LHCN-M2 (cell line): ENCODE results near the gene SATB2. TPM values are rescaled to one million over a fixed set of nuclear protein-coding genes. Genes with fewer than 3 reads are reported as not detected.

Experiments used
- DNase-seq: peaks from one replicate; pipeline ENCODE4 v3.0.0-alpha.2; 2012; ENCODE audit warnings: low read depth
- total RNA-seq: library from RNA; depleted of rRNA; stranded (reverse); fragments of >200 nt; gene quantifications from 2 replicates; pipeline ENCODE4 v1.2.3, GENCODE V29; 2014

The SATB2 gene
- total RNA-seq, 1 experiment from 2014 or later = 10.3 TPM

GRCh38 chr2:199465988-199466691 is 8.4 kb upstream of the SATB2 start:
- no peak for DNase-seq

GRCh38 chr2:199465390-199465789 is 7.7 kb upstream of the SATB2 start:
- no peak for DNase-seq

DNA sequence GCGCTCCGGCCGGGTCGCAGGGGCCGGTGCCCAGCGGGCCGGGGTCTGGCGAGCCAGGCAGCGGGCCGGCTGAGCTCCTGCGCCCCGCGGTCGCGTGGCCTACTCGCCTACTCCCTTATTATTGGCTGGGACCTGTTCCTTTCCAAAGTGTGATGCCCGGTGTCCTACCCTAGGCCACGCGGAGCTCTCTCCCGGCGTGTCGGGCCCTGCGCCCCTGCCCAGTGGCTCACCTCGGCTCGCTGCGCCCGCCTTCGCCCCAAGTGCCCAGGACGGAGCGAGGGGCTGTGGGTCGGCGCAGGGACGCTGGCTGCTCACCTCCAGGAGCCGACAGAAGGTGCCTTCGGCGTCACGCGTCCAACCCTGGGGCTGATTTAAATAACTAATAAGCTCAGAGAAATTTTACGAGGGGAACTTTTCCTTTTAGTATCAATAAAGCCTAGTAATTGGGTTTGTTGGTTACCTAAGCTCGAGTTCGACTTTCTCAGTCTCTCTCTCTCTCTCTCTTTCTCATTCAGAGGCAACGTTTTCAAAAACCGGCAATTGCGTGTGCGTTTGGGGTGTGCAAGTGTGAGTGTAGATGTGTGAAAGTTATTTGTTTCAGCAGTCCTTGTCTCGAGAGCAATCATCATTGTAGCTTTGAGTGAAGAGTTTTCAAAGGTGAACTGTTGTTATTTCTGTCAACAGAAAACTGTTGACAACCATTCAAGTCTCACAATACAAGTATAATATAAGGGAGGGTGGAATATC is 7.0 kb upstream of the SATB2 start:
- no peak for DNase-seq

DNA sequence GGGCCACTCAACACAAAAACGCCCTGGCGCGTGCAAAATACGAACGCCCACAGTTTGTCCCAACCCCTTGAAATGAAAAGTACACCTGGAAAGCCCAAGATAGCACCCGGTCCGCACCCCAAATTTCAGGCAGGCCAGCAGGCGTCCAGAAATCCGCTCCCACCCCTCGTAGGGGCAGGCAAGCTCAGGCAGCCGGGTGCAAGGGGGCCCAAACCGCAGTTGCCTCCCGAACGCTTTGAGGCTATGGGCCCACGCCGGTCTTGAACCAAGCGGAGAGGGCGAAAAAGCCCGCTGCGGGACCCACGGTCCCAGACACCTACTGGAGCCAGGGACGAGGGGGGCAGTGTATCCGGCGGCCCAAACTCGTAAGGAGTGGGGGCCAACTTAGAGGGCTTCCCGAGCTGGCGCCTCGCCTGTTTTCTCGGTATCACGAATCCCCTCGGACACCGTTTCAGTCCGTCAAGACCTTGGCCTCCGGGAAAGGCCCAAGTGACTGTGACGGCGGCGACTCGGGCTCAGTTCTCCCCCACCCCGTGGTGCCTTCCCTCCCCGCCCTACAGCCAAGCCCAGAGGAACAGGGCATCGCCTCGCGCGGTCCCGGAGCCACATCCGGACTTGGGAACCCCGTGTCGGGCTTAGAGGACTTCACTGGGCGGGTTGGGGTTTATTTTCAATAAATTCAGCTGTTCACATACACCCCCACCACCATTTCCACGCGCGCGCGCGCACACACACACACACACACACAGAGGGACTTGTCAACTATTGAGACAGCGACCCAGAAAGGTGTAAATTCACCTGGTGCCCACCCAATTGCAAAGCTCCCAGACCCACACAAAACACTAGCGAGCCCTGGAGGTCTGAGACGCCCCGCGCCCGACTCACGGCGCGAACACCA is 6.2 kb upstream of the SATB2 start:
- no peak for DNase-seq

DNA sequence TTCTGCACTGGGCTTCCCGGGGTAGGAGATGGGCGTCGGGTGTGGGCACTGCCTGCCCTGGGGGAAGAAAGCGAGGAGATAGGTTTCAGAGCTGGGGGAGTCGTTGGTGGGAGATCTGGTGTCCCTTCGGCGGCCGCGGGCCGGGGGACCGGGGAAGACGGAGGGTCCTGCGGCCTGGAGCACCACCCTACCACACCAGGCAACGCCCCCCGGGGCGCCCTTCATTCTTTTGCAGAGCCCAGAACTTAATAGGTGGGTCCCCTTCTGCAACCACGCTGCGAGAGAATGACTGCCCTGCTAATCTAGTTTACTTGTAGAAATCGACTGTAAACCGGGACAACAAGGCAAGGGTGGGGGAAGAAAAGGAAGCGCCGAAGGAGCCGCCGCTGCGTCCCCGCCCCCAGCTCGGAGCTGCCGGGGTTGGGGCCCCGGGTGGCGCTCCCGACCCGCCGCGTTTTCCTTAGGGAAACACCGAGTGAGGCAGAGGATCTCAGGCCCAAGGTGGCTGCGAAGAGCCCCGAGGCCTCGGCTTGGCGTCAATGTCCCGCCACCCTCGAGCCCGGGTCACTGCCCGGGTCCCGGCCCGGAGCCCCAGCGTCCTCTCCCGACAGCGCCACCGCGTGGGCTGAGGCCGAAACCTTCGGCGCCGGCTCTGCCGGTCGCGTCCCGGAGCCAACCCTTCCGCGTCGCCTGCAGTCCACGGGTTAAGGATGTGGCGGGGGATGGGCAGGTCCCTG is 5.4 kb upstream of the SATB2 start:
- peak; percentile 73 for DNase-seq

DNA sequence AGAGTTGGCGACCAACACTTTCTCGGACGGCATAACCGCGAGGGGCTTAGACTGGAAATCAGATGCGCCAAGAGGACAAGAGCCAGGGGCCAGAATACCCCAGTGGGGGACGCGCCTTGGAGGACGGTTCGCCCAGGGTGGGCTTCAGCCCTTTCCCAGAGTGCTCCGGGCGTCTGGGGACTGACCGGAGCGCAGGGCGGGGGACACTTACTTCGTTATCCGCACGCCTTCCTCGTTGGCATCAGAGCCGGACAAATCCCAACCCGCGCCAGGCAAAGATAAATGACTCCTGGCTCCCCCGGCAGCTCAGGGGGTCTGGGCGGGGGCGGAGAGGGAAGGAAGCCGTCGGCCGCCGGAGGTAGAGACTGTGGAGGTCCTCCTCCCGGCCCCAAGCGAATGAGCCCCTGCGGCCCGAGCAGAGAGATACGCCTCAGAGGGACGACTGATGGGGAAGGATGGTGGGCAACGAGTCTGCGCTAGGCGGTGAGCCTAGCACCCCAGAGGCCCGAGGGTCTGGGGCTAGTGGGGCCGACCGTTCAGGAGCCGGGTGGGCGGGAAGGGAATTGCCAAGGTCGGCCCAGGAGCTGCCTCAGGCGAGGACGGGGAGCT is 4.7 kb upstream of the SATB2 start:
- DNase-seq = no peak

DNA sequence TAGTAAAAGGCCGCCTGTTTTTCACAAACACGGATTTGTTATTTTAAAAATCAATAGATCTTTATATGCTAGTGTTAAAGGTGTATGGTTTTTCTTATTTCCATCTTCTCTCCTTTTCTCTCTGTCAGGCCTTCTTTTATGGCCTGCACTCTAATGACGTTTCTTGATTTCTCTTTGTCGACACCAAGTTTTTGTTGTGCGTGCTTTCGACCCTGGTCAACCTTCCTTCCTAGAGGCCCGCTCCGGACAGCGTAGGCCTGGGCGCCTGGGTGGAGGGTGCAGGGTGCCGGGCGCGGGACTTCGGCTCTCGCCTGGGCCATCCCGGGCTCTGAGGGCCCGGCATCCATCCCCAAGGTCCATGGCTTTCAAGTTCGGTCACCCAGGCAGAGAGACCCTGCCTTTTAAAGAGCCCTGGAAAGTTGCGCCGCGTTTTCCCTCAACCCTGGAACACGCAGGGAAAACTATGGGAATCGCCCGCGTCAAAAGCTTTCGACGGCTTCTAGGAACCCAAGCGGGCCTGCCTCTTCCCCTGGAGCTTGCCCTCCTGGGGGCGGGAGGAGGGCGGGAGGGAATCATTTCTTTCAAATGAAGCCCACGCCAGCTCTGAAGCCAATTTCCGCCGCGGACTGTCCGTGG is 4.1 kb upstream of the SATB2 start:
- DNase-seq = no peak

DNA sequence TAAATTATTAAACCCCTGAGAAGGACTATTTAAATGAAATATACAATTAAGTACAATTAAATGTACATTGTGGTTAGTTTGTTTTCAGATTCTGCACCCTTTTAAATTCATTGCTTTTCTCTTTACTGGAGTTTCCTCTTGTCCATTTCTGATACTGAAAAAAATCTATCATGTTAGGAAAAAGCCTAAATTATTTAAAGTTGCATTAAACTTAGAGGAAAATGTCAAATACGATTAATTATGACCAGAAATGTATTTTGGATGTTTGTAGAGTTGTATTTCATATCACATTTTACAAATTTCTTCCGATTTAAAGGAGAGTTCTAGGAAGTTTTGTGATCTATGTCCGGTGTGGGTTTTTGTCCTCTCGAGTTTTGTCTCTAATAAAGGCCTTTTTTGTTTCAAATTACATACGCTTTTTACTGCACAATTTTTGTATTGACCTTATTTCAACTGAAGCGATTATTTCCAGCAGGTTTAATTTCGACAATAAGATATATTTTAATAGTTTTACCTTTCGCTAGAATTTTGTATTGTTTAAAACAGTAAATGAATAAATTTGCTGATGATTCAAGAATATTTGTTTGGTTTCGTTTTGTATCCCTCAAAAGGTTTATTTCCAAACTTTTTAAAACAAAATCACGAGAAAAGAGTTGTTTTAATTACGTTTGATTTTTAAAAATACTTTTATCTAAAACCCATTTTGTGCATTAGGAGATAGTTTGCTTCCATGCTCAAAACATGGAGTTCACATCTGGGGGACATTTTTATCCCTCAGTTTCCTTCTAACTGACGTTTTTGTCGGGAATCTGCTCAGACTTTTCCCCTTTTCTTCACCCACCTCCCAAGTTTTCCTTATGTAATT is 3.3 kb upstream of the SATB2 start:
- DNase-seq = no peak

- DNase-seq = peak; percentile 40
These were observed 2.4 kb upstream of the SATB2 start for GRCh38 chr2:199460101-199460671.

DNA sequence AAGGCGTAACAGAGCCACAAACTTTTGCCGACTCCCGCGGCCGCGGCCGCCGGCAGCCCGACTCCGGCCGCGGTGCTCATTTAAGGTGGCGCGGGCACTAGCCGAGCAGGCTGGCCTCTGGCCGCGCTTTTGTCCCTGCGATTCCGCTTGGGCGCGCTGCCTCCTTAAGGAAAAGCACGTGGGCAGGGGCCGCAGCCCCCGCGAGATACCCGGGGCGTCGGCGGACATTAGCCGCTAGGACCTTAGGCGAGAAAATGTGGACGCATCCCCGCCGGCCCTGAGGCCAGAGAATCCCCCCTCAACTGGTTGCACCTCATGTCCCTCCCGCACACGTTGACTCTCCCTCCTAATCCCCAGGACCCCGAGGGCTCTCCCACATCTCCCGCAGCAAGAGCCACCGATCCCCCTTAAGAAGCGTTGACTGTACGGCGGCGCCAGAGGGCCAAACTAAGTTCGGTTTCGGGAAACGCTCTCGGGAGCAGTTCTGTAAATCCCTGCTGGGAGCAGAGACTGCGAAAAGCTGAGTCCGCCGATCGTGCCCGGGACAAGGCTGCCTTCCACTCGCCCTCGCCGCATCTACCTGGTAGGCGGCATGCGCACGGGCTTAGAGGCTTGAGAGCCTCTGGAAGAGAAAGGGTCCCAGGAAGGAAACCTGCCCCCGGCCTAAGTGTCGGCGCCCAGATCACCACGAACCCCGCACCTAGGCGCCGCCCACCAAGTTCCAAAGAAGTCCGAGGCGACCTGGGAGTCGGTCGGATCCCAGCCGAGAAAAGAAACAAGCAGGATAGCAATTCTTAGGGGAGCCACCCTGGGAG is 1.8 kb upstream of the SATB2 start:
- DNase-seq = peak; percentile 94

DNA sequence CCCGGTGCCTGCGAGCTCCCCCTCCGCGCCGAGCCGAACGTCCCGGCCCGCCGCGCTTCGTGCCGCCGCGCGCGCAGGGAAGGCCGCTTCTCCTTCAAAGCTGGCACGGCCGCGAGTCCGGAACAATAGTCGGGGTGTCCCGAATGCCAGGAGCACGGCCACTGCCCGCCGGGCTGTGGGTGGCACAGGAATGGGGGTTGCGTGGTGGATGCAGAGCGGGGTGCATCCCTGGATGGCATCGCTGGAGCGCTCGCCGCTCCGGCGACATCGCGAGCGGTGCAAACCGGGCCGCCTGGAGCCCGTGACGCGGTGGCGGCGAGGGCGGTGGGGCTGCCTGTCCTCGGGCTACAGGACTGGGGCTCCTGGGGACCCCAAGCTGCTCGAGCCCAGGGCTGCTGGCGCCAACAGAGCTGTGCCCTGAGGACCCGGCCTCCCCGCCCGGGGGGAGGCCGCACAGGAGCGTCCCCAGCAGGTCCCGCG is 1.1 kb upstream of the SATB2 start:
- DNase-seq = peak; percentile 57

GRCh38 chr2:199458009-199458805 is 468 bp upstream of the SATB2 start:
- no peak for DNase-seq

GRCh38 chr2:199456383-199457146 is 1.2 kb downstream of the SATB2 start:
- peak; percentile 19 for DNase-seq

DNA sequence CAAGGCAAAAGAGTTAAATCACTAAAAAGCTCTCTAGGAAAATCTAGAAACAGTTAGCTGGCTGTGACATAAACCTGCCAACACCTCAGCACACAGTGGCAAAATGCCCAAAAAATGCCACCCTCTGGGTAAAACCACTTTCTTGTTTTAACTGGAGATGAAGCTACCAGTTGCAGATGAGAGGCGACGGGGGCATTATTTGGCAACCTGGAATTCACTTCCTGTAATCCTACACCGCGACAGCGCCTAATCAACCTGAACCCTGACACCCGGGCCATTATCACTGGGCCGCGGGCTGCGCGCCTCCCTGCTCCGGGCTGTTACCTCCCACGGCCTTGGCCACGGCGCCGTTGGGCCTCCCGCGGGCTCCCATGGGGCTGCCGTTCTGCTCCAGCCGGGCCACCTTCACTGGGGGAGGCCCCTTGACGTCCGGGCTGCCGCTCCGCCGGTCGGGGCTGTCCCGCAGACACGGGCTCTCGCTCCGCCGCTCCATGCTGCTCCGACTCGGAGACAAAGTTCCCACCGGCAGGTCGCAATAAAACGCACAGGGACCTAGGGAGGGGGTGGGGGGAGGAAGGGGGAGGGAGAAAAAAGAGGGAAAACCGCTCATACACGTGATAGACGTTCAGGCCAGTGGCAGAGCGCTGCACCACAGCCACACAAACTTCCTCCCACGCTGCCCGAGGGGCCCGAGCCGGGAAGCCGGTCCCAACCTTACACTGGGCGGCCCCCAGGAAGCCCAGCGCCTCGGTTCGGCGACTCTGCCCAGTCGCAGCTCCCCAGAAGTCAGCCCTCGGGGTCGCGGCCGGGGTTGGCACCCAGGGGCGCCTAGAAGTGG is 2.0 kb downstream of the SATB2 start:
- DNase-seq = peak; percentile 48

DNA sequence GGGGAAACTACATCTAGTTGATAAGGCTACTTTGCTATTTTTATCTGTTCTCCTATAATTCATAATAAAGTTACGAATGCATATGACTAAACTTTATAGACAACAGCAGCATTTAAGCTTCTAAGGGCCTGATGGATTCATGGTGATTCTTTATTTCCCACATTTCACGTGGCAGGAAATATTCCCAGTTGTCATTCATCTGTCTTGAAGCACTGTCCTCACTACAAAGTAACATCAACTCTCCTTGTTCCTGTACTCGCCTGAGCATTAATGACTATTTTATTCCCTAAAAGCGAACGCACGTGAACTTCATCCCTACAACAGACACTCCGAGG is 2.6 kb downstream of the SATB2 start:
- no peak for DNase-seq

- DNase-seq = no peak
These were observed 4.8 kb downstream of the SATB2 start for GRCh38 chr2:199452991-199453379.
